NCI-H1417 treated with DMSO at 0.1 percent for 48 hours (cell line): Measurements from ENCODE around the gene PIGC.
A peak's percentile ranks its signal among the peaks of the same experiment; 100 is the strongest.

Experiments
- DNase-seq: peaks from one replicate; lab custom pipeline; 2025; lab: John Stamatoyannopoulos, UW

Gene PIGC

DNA sequence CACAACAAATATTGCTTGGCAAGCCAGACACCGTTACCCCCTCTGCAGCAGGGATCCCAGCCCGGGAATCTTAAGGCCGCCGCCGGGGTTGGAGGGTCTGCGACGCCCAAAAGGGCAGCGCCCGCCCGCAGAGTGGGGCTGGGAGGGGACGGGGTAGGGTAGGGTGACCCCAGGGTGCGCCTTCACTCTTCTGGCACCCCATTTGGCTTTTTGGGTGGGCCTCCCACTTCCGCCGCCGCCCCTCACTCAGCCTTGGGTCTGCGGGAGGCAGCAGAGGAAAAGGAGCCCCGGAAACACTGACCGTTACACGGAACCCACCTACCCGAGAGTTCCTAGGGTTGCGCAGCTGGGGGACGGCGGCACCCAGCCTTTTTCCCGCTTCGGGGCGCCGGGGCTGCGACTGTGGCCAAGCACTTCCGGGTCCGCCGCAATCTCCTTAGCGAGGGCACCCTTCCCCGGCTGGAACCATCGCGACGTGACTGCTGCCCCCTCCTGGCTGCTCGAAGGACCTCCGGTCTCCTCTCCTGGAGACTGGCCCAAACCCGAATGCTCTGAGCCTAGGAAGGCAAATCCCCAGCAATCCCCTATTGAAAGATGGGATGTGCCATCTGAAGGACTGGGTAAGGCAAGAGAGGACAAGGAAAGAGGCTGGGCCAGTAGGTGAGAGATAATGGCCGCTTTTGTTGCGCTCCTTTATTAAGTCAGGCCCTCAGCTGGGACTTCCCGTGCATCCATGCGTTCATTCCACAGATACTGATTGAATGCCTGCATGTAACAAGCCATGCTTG, at the start of gene PIGC:
TSS of gene PIGC (minus strand) at position 404 of the 788 bp plus-strand sequence. CDS start 1,447 bp downstream, outside the sequence.
- peak; percentile 39 for DNase-seq

DNA sequence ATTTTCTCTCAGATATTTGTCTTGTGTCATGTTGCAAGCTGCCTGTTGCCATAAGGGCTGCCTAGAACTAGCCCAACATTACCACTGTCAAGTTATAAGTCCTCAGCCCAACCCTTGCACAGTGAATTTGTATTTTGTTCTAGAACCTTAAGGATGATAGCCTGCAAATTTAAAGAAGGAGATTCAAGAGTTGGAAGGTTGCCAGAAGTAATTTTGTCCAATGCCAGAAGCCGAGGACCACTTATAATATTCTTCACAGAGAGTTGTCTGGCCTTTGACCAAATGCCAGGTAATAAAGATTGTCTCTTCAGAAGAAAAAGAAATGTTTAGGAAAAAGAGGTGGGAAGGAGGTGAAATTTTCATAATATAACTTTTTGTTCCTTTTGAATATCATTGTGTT, 48.6 kb upstream of the PIGC start:
- DNase-seq = no peak

DNA sequence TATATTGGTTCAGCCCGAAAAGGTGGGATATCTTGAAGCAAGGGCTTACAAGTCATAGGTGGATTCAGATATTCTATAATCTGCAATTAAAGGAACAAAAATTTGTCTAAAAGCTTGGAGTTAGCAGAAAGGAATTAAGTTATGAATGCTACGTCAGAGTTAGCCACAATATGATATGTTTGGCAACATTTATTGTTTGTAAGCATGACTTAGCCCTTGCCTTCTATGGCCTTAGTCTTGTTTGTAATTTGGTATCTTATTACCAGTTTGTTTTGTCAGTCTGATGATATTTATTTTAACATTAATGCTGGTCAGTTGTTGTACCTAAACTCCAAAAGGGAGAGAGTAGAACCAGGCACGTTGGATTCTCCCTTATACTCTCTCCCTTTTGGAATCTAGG, 46.0 kb upstream of the PIGC start:
- no peak for DNase-seq

DNA sequence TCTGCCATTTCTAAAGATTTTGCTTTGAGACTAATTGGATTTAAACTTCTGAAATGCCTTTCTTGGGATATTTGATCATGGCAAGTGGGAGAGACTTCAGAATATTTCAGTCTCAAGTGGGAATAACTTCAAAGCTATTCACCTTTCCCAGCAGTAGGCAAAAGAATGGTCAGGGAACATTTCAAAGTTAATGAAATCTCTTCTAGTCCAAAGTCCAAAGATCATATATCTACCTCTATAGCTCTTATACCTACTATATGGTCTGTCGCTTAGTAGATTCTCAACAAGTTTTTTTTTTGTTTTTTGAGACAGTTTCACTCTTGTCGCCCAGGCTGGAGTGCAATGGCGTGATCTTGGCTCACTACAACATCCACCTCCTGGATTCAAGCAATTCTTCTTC, 44.5 kb upstream of the PIGC start:
- no peak for DNase-seq

DNA sequence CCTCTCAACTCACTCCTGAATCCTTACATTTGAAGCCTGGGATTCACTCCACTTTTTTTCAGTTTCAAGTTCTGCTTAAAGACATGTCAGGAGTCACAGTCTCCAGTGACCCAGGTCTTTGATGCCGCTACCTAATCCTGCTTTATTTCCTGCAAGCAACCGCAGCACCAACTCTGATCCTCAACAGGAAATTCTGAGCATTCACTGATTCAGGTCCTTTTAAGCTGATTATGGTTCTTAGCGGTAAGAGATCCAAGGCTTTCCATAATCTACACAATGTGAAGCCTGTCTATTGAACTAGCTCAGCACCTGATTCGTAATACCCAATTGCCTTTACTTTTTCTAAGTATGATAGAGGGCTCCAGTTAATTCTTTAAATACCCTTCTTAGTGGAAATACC, 43.7 kb upstream of the PIGC start:
- no peak for DNase-seq

DNA sequence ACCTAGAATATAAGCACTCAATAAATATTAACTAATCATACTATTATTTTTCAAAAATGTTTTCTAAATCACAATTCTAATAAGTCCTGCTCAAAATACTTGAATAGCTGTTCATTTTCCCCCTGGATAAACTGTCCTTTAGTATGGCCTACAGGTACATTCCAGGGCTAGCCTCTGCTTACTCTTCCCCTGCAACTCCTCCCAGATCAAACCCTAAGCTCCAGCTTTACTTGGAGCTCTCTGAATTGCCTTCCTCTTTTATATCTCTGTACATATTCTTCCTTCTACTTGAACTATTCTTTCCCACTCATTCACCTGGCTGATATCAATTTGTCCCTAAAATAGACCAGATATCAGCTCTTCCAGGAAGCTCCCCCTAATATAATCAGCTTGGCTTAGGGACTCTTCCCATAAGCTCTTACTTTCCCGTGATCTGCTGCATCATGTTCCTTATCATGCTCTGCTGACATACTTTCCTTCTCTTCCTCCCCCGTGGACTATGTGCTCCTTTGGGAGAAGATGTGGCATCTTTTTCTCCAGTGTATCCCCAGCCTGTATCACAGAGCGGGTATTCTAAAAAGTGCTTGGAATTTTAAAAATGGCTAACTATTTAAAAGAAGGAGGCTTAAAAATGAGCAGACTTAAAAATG, 43.1 kb upstream of the PIGC start:
- no peak for DNase-seq

DNA sequence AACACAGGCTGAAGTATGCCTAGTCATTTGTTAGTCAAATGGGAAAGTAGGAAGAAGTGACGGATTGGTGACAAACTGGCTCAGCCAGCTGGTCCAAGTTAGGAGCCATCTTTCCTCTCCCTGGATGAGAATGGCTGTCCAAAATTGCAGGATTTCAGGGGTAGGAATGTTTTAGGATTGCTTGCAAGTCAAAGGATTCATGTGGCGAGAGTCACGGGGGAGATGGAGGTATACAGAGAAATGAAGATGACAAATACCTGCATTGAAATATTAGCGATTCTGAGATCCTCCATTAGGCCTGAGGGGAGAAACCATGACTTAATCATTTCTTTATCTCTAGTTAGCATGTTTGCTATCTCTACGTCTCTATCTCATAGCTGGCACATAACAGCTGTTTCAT, 41.8 kb upstream of the PIGC start:
- no peak for DNase-seq

DNA sequence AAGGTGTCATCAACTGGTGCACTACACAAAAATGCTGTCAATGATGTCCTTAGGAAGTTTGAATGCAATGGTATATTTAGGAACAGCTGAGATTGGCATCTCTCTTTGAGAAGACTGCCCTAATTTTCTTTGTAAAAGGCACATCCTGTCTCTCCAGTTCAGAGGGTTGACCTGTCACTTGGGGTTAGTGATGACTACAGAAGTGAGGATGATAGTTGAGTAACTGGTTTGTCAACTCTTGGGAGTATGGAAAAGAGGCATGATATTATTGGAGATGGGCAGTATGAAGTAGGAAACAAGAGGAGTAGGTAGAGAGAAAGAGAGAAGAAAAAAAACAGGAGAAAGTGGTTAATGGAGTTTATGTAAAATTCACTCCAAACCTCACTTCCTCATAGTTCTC, 40.4 kb upstream of the PIGC start:
- DNase-seq = no peak

DNA sequence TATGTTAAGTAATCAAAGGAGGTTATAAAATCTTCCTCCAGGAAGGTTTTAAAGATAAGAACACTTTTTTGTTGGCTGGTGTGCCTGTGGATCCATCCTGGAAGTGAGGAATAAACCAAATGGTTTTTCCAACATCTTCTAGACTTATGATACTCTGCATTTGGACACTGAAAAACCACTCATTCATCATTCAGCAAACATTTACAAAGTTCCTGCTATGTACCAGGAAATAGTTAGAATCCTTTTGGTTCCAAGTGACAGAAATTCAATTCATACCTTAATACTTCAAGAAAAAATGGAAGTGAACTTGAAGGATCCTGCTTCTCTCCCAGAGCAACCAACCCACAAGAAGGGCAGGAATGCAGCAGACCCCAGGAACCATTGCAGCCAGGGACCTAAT, 39.6 kb upstream of the PIGC start:
- DNase-seq = no peak

DNA sequence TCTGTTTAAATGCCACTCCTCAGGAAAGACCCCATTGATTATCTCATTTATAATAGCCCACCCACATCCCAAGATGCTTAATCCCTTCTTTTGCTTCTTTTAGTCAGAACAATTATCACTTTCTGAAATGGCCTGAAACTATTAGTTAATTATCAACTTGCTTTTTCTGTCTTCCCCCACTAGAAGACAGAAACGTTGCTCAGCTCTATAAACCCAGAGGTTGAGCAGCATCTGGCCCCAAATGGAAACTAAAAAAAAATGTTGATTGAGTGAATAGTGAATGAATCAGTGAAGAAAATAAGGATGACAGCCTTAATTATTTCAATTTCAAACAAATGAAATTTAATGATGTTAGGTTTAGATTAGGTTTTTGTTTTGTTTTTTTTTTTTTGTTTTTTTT, 38.2 kb upstream of the PIGC start:
- DNase-seq = no peak

DNA sequence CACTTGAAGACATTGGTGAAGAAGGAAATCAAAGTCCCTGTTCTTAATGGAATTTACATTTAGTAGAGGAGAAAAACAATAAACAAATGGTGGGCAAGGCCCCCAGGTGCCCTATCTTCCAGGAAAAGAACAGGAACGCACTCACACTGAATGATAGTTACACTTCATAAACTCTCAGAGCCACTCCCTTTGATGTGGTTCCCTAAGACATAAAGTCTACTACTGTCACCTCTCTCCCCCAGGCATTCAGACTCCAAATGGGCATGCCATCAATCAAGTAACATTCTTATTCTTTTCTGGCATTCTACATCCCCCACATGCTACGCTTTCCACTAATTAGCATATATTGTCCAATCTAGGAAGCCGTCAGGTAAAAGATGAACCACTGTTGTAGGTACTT, 36.6 kb upstream of the PIGC start:
- no peak for DNase-seq

DNA sequence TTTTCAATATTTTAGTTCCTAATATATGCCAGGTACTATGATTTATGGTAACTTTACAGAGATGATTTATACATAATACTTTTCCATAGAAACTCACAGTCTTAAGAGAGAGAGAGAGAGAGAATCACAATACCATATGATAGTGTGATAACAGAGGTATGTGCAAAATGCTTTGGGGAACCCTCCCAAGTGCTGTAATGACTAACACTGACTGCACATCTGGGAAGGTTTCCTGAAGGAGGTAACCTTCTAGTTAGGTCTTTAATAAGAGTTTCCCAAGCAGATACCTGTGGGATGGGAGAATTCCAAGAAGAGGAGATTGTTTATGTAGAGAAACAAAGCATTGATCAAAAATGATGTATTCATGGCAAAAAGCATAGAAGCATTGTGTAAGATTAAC, 34.6 kb upstream of the PIGC start:
- no peak for DNase-seq

DNA sequence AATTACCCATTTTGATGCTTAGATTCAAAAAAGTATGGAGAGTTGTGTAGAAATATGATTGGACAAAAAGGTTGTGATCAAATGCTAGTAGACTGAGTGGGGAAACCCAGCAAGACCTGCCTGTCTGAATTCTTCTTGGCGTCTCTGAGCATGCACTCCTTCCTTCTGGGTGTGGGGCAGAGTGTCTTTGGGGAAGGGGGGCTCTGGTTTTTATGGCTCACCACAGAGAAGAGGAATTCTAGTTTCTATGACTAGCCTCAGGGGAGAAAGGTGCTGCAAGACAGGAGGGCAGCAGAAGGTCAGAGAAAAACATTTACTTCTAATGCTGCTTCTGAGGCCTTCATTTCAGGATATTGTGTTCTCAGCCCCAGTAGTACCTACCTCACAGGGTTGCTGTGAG, 33.9 kb upstream of the PIGC start:
- no peak for DNase-seq

DNA sequence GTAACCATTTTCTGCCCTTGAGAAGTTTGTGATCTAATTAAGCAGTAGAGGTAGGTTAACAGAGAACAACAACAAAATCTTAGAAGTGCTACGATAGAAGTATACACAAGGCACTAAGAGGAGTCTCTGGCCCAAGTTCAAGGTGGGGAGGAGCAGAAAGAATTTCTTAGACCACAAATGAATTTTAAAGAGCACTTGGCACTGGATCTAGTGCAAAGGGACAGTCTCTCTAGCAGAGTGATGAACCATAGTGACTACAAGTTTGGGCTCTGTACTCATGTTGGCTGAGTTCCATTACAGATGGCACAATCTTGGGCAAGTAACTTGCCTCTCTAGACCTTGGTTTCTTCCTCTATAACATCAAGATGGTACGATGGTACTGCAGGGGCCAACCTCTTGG, 33.3 kb upstream of the PIGC start:
- no peak for DNase-seq

DNA sequence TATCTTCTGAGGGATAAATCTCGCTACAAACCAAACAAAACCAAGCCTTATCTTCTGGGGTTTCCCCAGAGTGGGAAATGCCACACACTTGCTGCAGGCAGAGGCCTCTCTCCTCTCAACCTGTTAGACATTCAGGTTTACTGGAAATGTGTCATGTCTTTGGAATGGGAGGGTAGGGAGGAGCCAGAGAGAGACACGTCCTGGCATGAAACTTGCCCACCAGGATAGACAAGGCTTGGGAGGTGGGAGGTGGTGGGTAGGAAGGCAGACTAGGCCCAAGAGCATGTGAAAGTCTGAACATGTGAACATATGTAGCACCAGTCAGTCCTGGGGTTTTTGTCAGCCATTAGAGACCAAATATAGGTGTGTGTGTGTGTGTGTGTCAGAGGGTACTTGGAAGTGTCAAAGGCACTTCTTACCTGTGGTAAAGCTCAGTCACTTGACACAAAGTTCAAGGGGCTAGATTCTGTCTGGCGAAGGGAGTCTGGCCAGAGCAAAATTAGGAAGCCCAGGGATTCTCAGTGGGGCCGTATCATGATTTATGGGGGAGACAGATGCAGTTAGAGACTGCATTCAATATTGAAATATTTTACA, 32.4 kb upstream of the PIGC start:
- DNase-seq = no peak

DNA sequence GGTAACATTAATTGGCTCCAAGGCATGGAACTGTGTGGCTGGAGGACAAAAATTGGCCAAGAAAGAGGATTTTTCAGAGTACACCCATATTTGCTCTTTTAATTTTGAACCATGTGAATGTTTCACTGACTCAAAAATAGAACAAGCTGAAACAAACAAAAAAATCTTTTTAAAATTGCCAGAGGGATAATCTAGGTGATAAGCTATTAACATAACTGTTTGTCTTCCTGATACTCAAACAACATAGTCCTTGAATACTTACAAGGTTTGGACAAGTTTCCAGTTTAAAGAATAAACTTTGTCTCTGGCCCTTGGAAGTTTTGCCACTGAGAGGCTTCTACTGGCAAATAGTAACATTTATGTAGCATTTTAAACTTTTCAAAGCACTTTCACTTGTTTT, 30.0 kb upstream of the PIGC start:
- no peak for DNase-seq

DNA sequence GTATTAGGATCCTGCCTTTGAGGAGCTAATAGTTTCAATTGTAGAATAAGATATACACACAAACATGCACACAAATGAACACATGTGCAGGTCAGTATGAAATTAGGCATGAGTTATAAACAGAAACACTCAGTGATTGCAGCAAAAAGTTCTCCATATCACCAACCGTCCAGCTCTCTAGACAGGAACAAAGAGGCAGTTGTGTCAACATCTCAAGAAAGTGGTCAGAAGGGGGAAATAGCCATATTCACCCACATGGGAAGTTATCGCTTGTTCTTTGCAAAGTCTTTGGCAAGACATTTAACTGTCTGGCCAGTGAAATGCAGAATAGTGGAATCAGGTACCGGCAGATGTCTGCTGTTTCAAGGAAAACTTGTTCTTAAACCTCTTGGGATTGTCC, 29.4 kb upstream of the PIGC start:
- DNase-seq = no peak

DNA sequence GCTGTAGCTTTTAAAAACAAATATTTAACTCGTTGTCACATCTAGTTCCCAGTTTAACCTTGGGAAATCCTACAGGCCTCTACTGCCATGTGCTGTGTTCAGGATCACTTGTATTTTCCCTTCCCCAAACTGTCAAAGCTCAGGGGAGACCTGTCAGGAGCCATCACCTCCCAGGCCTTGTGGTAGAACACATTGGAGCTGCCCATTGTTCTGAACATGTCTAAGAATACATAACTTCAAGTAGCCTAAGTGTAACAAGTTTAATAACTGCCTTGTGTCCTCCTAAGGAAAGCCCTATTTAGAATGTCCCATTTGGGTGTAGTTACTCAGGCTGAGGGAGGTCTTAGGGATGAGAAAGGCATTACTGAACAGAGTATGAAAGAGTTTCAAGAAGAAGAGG, 28.6 kb upstream of the PIGC start:
- DNase-seq = no peak

DNA sequence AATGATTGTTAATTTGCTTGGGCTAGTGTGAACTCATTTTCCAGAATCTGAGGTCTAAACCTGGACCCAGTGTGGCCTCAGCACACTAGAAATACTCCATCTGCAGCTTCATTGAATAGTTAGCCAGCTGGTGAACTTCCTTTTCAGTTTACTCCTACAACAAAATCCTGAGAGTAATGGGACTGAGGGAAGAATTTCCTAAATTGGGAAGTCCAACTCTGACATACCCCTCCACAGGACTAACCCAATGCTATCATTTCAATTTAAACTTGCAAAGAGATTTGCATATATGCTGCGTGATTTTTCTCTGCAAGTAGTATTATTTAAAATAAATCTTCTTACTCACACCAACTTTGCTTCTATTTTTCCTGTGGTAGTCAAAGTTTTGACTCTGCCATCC, 27.8 kb upstream of the PIGC start:
- DNase-seq = no peak

DNA sequence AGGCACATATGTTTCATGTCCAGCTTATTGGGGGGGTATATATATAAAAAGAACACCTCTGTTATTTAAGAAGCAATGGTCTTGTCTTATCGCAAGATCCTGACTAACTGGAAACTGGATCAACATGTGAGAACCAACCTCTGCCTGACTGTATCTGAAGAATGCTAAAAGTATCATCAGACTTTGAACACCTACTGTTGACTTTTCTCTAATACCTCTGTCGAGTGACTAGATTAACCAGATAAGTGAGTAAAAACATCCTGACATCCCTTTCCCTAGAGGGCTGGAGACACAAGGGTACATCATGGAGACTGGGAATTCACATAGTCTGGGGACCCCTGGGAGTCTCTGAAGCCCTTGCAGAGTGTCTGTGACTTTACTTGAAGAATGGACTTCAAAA, 26.3 kb upstream of the PIGC start:
- no peak for DNase-seq

DNA sequence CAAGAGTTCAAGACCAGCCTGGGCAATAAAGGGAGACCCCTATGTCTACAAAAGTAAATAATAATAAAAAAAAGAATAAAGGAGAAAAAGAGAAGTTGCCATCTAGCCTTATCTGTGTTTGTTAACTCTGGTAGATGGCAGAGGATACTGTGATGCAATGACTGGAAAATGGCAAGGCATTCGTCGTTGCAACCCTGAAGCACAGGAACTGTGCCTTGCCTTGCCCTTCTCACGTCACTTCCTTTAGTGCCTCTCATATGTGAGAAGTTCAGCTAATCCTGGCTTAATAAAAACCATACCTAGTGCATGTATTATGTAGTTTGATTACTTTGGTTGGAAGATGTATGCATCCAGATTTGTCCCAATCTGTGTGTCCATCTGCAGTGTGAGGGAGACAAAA, 25.8 kb upstream of the PIGC start:
- DNase-seq = no peak

DNA sequence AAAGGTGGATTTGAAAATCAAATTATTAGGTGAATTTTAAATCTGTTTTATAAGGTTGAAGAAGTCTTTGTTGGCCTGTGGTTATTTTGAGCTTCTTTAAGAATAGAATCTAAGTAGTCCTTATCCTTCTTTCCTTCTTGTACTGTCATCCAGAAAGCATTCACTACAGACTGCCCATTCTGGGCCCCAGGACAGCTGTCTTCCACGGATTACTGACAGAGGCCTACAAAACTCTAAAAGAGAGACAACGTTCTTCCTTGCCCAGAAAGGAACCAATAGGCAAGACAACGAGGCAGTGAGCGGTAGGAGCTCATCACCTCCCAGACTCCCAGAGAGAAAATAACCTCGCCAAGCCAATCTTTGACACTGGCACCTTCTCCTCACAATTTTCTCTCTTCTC, 24.4 kb upstream of the PIGC start:
- no peak for DNase-seq

DNA sequence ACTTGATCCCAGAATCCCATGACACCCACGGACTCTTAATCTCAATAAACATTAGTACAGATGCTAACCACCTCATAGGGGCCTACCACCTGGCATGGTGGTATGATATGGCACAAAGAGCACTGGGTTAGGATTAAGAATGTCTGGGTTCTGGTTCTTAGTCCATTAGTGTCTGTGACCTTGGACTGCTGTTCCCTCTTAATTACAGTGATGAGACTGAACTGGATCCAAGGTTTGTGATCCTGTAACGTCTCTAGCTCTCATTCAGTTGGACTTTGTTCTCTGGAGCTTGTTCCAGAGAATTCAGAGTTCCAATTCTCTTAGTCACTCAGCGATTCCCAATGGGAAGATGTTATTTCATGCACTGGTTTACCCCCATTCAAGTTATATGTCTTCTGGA, 23.6 kb upstream of the PIGC start:
- no peak for DNase-seq
